GM19025 (cell line): ENCODE measurements around the gene GDA.

Experiments used
- ATAC-seq: cut with Tn5 transposase; IDR thresholded peaks from one replicate; pipeline ENCODE4 v1.9.1; 2021; ENCODE audit warnings: mild to moderate bottlenecking, low read depth, moderate library complexity; ENCODE audit not compliant: unreplicated experiment

The GDA gene

GRCh38 chr9:72147676-72148075 lies 1.6 kb upstream of the GDA start:
- no peak for ATAC-seq

DNA sequence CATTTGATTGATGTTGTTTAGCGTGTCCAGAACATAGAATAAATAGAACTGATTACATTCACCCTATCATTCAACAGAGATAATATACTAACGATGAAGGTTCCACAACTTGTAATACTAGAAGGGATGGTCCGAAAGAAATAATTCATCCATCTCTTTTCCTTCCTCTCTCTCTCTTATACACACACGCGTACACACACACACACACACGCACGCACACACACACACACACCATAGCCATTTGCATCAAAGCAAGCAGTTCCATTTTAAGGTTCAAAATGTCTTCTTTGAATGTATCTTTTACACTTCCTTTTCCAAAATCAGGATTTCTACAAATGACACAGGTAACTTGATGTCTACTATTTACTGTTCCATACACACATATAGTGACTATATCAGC lies 887 bp downstream of the GDA start:
- ATAC-seq = no peak

DNA sequence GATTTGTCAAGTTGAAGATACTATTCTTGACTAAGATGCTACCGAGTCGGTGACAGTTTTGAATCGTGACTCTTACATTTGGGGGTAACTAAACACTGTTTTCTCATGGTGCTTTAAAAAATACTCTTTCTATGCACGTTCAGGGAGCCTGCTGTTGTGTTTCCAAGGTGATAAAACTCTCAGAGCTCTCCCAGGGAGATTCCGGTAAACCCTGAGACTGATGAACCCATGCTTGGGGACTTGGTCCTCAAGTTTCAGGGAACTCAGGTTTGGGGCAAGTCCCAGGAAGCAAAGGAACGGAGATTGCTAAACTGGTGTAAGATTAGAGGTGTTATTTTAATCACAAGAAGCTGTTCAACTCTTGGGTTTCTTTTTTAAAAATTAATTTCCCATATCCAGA lies 1.4 kb downstream of the GDA start:
- no peak for ATAC-seq

- ATAC-seq = no peak
Observed at GRCh38 chr9:72151104-72151503, 1.9 kb downstream of the GDA start.

DNA sequence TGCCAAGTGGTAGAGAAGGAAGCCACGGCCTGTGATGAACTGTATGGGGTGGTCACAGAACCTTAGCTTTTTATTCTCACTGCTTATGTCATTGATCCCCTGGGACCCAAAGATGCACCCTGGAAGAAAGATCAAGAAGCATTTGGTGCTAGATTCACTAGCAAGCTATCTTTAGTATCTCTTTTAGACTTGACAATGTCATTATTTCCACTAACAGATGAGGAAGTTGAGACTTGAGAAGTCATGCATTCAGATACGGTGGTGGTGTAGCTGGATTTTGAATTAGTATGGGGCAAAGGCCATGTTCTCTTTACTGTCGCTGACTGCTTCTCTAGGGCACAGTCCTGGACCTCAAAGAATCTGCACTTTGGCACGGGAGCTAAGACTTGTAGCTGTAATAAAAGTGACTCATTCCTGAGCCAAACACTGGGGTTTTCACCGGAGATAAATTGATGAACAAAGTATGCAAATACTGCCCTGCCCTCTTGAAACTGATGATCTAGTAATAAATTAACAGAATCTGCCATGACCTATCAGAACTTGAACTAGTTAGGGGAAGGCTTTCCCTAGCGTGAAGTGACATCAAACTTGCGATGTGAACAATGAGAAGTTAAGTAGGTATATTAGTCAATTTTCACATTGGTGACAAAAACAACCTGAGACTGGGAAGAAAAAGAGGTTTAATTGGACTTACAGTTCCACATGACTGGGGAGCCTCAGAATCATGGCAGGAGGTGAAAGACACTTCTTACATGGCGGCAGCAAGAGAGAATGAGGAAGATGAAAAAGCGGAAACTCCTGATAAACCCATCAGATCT lies 5.4 kb downstream of the GDA start:
- peak; percentile 82 for ATAC-seq

- ATAC-seq = no peak
Observed at GRCh38 chr9:72155301-72155700, 6.1 kb downstream of the GDA start.

GRCh38 chr9:72156586-72156985 lies 7.3 kb downstream of the GDA start:
- no peak for ATAC-seq

DNA sequence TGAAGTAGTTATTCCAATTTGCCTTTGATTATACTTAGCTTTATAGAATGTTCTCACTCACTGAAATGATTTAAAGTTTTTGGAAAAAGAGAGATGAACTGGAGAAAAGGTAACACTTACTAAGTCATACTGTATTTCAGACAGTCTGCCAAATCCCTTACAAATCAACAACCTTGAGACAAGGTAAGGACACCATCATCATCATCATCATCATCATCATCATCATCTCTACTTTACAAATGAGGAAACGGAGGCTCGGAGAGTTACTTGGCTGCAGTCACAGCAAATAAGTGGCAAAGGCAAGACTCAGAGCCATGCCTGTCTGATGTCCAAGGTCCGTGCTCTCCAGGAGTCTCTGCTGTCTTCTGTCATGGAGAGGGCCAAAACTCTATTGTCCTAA lies 9.4 kb downstream of the GDA start:
- ATAC-seq = no peak

DNA sequence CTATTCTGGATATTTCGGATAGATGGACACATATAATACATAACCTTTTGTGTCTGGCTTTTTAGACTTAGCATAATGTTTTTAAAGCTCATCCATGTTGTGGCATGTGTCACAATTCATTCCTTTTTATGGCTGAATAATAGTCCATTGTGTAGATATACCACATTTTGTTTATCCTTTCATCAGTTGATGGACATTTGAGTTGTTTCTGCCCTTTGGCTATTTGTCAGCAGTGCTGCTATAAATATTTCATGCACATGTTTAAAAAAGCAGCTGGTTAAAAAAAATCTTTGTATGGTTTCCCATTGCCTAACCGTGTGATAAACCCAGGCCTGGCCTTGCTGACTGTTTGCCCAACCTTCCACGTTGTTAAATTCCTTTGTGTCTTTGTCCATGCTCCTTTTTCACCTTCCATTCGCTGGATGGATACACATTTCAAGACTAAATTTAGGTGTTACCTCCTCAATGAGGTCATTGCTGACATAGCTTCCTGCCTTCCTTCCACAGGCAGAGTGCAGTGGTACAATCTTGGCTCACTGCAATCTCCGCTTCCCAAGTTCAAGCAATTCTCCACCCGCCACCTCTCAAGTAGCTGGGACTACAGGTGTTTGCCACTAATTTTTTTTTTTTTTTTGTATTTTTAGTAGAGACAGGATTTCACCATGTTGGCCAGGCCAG lies 11.3 kb downstream of the GDA start:
- no peak for ATAC-seq

GRCh38 chr9:72165326-72165725 lies 16.1 kb downstream of the GDA start:
- no peak for ATAC-seq

DNA sequence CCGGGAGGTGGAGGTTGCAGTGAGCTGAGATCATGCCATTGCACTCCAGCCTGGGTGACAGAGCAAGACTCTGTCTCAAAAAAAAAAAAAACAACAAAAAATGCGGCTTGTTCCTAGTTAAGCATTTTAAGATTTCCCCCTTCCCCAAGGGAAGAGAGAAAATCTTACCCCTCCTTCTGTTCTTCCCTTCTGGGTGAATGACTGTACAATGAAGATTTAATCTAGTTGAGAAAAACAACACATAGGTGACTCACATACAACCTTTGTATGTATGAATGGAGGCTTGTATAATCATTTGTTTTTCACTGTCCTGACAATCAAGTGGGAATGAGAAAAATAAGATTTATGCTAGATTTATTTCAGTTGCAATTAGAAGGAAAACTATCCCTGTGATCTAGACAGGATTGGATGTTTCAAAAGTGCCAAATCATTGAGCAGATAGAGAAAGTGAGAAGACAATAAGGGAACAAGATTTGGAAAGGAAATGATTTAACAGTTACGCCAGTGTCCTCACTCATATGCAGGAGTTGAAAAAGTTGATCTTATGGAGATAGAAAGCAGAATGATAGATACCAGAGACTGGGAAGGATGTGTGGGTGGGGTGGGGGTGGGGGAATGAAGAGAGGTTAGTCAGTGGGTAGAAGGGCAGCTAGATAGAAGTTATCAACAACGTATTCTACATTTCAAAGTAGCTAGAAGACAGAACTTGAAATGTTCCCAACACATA lies 16.7 kb downstream of the GDA start:
- no peak for ATAC-seq

DNA sequence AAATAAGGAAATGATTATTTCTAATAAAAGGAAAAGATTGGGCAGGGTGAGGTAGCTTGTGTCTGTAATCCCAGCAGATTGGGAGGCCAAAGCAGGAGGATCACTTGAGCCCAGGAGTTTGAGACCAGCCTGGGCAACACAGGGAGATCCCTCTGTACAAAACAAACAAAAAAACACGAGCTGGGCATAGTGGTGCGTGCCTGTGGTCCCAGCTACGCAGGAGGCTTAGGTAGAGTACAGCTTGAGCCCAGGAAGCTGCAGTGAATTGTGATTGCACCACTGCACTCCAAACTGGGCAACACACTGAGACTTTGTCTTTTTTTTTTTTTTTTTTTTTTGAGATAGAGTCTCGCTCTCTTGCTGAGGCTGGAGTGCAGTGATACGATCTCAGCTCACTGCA lies 18.8 kb downstream of the GDA start:
- no peak for ATAC-seq

DNA sequence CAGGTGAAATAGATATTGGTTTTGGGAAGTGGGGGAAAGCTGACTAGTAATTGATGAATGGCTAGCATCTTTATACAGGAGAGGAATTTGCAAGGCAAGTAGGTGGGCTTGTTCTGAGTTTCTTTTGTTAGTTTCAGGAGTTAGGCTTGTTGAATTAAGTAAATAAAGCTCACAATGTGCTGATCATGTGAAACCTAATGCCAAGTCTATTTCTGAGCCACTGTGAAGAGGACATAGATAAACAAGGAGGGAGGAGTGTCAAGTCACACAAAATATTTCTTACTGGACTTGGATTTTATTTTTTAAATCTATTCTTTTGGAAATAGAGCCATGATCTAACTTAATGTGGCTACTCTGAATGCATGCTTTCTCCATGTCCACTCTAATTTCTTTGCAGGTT lies 19.9 kb downstream of the GDA start:
- no peak for ATAC-seq

- ATAC-seq = no peak
Observed at GRCh38 chr9:72173080-72173479, 23.8 kb downstream of the GDA start.

GRCh38 chr9:72185561-72185960 lies 36.3 kb downstream of the GDA start:
- ATAC-seq = no peak

DNA sequence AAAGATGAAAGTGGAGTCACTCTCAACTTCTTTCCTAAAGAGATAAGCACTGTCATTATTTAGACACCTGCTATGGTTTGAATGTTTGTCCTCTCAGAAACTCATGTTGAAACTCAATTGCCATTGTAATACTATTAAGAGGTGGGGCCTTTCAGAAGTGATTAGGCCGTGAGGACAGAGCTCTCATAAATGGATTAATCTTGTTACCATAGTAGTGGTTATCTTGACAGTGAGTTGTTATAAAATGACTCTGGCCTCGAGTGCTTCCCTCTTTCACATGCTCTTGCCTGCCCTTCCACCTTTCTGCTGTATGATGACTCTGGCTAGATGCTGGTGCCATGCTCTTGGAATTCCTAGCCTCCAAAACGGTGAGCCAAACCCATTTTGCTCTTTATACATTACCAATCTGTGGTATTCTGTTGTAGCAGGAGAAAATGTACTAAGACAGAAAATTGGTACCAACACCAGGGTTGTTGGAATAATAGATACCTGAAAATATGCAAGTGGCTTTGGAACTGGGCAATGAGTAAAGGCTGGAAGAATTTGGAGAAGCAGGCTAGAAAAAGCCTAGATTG lies 38.0 kb downstream of the GDA start:
- no peak for ATAC-seq

DNA sequence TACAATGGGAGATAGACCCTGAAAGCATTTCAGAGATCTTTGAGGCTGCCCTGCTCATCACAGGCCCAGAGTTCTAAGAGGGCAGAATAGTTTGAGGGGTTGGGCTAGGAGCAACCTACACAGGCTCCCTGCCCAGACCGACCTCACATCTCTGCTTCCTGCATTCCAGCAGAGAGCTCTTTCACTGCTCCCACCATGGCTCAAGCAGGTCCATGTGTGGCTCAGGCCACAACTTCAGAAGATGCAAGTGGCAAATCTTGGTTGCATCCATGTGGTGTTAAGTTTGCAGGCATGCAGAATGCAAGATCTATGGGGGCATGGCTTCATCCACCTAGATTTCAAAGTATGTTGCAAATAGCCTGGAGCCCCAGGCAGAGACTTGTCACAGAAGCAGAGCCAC lies 39.0 kb downstream of the GDA start:
- no peak for ATAC-seq

DNA sequence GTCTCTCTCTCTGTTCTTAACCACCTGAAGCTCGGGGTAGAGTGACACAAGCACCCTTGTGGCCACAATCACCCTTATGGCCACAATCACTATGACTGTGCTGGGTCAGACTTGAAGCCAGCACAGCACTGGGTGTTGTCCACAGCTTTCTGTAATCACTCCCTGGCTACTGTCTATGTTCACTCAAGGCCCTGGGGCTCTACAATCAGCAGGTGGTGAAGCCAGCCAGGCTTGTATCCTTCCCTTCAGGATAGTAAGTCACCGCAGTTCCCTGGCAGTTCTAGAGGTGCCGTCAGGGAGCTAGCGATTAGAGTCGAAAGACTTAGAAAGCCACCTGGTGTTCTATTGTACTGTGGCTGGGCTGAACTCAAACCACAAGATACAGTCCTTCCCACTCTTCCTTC lies 44.2 kb downstream of the GDA start:
- ATAC-seq = peak; percentile 97

GRCh38 chr9:72199238-72199637 lies 50.0 kb downstream of the GDA start:
- ATAC-seq = no peak

DNA sequence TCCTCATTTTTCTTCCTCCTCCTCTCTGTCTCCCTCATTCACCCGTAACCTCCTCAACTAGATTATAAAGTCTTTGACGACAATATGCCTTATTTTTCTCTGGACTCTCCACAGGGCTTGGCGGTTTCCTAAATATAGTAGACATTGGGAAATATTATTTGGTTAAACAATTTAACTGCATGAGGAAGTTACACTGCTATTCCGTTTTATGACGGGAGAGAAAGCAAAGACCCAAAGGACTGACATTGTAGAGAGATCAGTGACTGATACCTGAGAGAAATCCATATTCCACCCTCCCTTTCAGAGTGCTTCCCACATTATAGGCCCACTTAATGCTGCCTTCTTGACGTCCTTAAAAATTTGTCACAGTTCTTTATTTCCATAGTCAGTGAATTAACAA lies 51.2 kb downstream of the GDA start:
- no peak for ATAC-seq

DNA sequence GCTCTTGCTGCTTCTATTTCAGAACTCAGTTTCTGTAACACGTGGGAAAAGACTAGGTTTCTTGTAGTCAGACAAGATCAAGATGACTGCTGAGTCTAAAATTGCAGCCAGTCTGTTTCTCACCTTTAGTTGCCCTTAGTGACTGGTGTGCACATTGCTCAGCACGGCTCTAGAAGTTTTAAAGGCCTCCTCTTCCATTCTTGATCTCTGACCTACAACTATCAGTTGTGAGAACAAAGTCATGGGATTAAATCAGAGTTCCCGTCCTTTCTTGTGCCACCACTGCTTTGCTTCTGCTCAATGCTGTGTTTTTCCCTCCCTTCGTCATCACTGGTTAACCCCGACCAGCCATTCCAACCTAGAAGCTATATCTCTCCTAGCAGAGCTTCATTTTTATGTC lies 52.8 kb downstream of the GDA start:
- ATAC-seq = no peak
